ENCODE data around the gene SP6. TPM values are rescaled to one million over a fixed set of nuclear protein-coding genes. Genes with fewer than 3 reads are reported as not detected.

Gene SP6
- total RNA-seq, 1 donor from 2014 or later: 4.7 TPM

DNA sequence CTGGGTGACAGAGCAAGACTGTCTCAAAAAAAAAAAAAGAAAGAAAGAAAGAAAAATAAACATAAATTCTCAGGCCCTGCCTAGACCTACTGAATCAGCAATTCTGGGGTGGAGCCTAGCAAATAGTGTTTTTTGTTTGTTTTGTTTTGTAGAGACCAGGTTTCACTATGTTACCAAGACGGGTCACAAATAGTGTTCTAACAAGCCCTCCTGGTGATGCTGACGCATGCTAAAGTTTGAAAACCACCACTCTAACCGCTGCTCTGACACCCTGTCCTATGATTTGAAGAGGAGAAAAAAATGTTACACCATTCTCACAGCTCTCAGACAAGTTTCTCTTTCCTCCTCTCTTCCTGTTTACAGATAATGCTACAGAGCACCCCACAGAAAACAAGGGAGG is 21.1 kb downstream of the SP6 start:
- Histone ChIP-seq H3K4me1 (peaks cover 30% of the 10 kb centered on the region), H3K27ac (no peak overlapping the region), H3K27me3 (ENCODE audit: low read depth) (no peaks in the 10 kb centered on the region), H3K36me3 (peaks cover 39% of the 10 kb centered on the region), H3K4me3 (no peak overlapping the region), H3K9me3 (no peaks in the 10 kb centered on the region)
- intact Hi-C loops (cut with DNase I): no loop called here
- ATAC-seq: peak in 1 of 2 donors; percentile 3
- TF ChIP-seq CTCF (IDR thresholded peaks at IDR 0.05): no peak
- no peak for DNase-seq

DNA sequence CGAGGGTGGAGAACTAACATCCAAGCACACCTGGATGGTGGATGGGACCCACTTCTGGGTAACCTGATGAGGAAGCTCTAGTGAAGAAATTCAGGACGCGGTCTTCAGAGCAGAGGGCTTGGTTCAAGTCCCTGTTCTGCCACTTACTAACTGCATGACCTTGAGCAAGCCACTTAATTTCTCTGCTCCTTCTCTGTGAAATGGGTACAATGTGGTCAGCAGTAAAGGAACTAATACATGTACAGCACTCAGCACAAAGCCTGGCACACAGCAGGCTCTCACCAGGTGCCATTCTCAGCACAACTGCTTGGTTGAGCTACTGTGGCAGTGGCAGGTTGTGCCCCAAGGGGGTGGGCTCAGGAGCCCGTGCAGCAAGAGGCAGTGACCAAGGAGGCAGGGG is 27.4 kb downstream of the SP6 start:
- Histone ChIP-seq H3K4me1 (peaks cover 31% of the 10 kb centered on the region), H3K4me3 (no peak overlapping the region), H3K27ac (no peak overlapping the region), H3K27me3 (ENCODE audit: low read depth) (no peaks in the 10 kb centered on the region), H3K36me3 (peaks cover 62% of the 10 kb centered on the region), H3K9me3 (no peaks in the 10 kb centered on the region)
- no peak for TF ChIP-seq CTCF (IDR thresholded peaks at IDR 0.05)
- no peak for DNase-seq
- intact Hi-C loops (cut with DNase I): no loop called here
- ATAC-seq: no peak

GRCh38 chr17:47822785-47823184 is 28.2 kb downstream of the SP6 start:
- Histone ChIP-seq H3K27me3 (ENCODE audit: low read depth) (no peaks in the 10 kb centered on the region), H3K27ac (no peak overlapping the region)
- intact Hi-C loops (cut with DNase I): no loop called here

DNA sequence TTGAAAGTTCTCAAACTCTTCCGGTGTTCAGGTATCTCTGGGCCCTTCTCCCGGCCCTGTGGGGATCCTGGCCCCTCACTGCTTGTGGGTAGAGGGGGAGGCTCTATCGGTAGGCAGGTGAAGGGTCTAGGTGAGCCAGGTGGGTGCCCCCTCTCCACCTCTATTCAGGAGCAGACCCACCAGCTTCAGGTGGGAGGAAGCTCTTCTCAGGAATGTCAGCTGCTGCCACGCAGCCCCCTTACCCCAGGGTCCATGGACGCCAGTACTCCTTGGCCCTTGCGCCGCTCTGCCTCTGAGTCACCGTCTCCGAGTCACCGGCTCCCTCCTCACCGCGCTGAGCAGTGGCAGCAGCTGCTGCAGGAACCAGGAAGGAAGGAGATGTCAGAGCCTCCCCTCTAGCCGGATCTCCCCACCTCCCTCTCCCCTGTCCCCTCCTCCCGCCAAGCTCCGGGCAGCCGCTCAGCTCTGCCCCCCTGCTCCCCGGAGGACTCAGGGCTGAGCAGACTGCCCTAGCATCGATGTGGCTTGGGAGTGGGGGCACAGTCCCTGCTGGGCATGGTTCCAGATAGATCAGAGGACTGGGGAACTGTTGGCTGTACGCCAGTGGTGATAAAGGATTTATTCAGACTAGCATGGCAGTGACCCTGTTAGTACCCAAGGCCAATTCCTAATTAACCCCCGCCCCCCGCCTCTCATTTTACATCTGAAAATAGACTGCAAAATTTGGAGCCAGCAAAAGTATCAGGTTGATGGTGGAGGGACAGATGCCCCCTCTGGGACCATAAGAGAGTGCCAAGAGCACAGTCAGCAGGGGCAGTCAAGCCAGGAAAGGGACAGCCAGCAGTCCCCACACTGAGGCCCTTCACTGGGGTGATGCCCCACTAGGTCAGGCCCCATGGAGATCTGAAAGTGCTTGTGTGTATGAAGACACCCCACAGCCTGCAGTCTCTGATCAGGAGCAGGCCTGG is 29.3 kb downstream of the SP6 start, which contains the start of gene OSBPL7:
OSBPL7 (minus strand) TSS at position 371 of the 968 bp plus-strand sequence. CDS start 1,516 bp downstream, outside the sequence.
- H3K4me3 ChIP-seq: peak within 1 kb of the TSS; percentile 65
- no peak for TF ChIP-seq CTCF (IDR thresholded peaks at IDR 0.05)
- peaks cover 31% of the 10 kb centered on the region for H3K4me1 ChIP-seq
- H3K27ac ChIP-seq: peak within 1 kb of the TSS; percentile 62
- peaks cover 62% of the 10 kb centered on the region for H3K36me3 ChIP-seq
- ATAC-seq (peak; percentile 88), DNase-seq (peak; percentile 79)
- H3K27me3 ChIP-seq (ENCODE audit: low read depth): no peaks in the 10 kb centered on the region
- no peaks in the 10 kb centered on the region for H3K9me3 ChIP-seq
- intact Hi-C loops (cut with DNase I): no loop called here

More at GRCh38 chr17:47822785-47823184, 28.2 kb downstream of the SP6 start:
- Histone ChIP-seq H3K9me3 (no peaks in the 10 kb centered on the region), H3K4me1 (peaks cover 31% of the 10 kb centered on the region), H3K4me3 (no peak overlapping the region), H3K36me3 (peaks cover 62% of the 10 kb centered on the region)
- ATAC-seq (no peak), DNase-seq (no peak)
- no peak for TF ChIP-seq CTCF (IDR thresholded peaks at IDR 0.05)

GRCh38 chr17:47821031-47821423 is 29.9 kb downstream of the SP6 start:
- intact Hi-C loops (cut with DNase I): no loop called here
- Histone ChIP-seq H3K9me3 (no peaks in the 10 kb centered on the region), H3K36me3 (peaks cover 62% of the 10 kb centered on the region), H3K27ac (peak overlapping the region; percentile 62), H3K27me3 (ENCODE audit: low read depth) (no peaks in the 10 kb centered on the region), H3K4me1 (peaks cover 31% of the 10 kb centered on the region), H3K4me3 (peak overlapping the region; percentile 65)
- peak in 1 of 2 donors; percentile 1 for ATAC-seq
- TF ChIP-seq CTCF (IDR thresholded peaks at IDR 0.05): no peak
- DNase-seq: no peak
